ENCODE data around the gene FER1L5. TPM values are rescaled to one million over a fixed set of nuclear protein-coding genes. Genes with fewer than 3 reads are reported as not detected.
"Not testable (repeated sequence)": the region's sequence is repeated elsewhere in the genome, so short reads cannot be mapped to it uniquely, and the experiment has no call there.

Gene FER1L5
- total RNA-seq, 2 experiments from 2014 or later: not detected

- DNase-seq (no peak), ATAC-seq (no peak)
- POLR2A ChIA-PET: interaction anchor here (0.6 kb wide), 1 partner anchor 10 kb away, joined by 3 read pairs; no protein-coding TSS in a partner anchor
- CTCF ChIA-PET: no interaction called here
- Mint-ChIP-seq H3K4me3 (no peak overlapping the region), H3K36me3 (ENCODE audit: low read depth) (no peaks in the 10 kb centered on the region), H3K4me1 (ENCODE audit: low read depth) (no peaks in the 10 kb centered on the region), H3K27ac (no peak overlapping the region), H3K9me3 (no peaks in the 10 kb centered on the region), H3K27me3 (no peaks in the 10 kb centered on the region)
- intact Hi-C loops (cut with micrococcal nuclease): no loop called here
- TF ChIP-seq, protein P1, sequence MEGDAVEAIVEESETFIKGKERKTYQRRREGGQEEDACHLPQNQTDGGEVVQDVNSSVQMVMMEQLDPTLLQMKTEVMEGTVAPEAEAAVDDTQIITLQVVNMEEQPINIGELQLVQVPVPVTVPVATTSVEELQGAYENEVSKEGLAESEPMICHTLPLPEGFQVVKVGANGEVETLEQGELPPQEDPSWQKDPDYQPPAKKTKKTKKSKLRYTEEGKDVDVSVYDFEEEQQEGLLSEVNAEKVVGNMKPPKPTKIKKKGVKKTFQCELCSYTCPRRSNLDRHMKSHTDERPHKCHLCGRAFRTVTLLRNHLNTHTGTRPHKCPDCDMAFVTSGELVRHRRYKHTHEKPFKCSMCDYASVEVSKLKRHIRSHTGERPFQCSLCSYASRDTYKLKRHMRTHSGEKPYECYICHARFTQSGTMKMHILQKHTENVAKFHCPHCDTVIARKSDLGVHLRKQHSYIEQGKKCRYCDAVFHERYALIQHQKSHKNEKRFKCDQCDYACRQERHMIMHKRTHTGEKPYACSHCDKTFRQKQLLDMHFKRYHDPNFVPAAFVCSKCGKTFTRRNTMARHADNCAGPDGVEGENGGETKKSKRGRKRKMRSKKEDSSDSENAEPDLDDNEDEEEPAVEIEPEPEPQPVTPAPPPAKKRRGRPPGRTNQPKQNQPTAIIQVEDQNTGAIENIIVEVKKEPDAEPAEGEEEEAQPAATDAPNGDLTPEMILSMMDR (IDR thresholded peaks at IDR 0.05): no peak
These were observed 5.1 kb downstream of the FER1L5 start for GRCh38 chr2:96647681-96648080.

DNA sequence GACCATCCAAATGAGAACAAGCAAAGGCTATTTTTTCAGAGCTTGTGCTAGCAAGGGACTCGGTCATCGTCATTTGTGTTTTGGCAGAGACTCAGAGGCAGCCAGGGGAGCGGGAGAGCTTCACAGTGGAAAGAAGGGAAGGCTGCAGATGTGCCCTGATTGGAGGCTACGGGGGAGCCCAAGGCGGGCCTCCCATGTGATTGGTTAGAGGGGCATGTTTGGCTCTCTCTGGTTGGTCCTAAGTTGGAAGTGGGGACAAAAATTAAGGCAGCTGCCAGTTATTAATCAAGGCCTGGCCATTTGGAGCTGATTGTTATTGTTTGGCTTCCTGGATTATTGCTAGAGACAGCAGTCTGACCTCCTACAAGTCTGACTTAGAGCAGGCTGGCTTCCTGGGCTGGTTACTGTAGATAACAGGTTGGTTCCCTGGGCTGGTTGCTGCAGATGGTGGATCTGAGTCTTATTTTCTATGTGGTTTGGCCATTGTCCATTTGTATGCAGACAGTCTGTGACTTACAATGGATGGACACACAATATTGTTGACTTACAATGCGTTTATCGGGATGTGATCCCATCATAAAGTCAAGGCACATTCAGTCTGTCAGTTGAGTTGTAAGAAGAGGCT lies 5.9 kb downstream of the FER1L5 start:
- TF ChIP-seq, protein P1 (IDR thresholded peaks at IDR 0.05): no peak
- no peaks in the 10 kb centered on the region for H3K36me3 Mint-ChIP-seq (ENCODE audit: low read depth)
- CTCF ChIA-PET: no interaction called here
- intact Hi-C loops (cut with micrococcal nuclease): no loop called here
- POLR2A ChIA-PET: no interaction called here
- H3K9me3 Mint-ChIP-seq: no peaks in the 10 kb centered on the region
- H3K4me3 Mint-ChIP-seq: no peak overlapping the region
- no peak overlapping the region for H3K27ac Mint-ChIP-seq
- no peaks in the 10 kb centered on the region for H3K4me1 Mint-ChIP-seq (ENCODE audit: low read depth)
- no peak for DNase-seq
- ATAC-seq: no peak
- no peaks in the 10 kb centered on the region for H3K27me3 Mint-ChIP-seq

DNA sequence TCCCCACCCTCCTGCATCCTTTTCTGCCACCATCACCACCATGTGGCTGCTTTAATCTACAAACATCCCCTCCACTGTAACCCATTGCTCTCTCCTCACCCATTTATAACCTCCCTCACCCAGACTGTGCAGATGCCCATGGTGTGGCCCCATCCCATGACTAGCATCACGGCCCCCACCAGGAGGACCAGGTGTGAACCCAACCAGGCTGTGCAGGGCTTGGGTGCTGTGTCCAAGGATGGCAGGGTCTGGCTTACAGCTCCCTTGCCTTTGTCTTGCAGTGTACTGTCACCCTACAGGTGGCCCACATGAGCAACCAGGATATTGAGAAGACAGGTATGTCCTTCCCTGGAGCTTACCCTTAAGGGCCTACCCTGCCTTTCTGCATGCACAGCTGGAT lies 6.8 kb downstream of the FER1L5 start:
- TF ChIP-seq, protein P1 (IDR thresholded peaks at IDR 0.05): no peak
- no peak for ATAC-seq
- Mint-ChIP-seq H3K4me3 (no peak overlapping the region), H3K36me3 (ENCODE audit: low read depth) (no peaks in the 10 kb centered on the region), H3K27ac (no peak overlapping the region), H3K27me3 (no peaks in the 10 kb centered on the region), H3K4me1 (ENCODE audit: low read depth) (no peaks in the 10 kb centered on the region), H3K9me3 (no peaks in the 10 kb centered on the region)
- POLR2A ChIA-PET: no interaction called here
- intact Hi-C loops (cut with micrococcal nuclease): no loop called here
- CTCF ChIA-PET: interaction anchor here (1.7 kb wide), 1 partner anchor 9 kb away, joined by 5 read pairs; no protein-coding TSS in a partner anchor
- no peak for DNase-seq

- Mint-ChIP-seq H3K36me3 (ENCODE audit: low read depth) (no peaks in the 10 kb centered on the region), H3K27ac (no peak overlapping the region), H3K4me1 (ENCODE audit: low read depth) (no peaks in the 10 kb centered on the region), H3K9me3 (no peaks in the 10 kb centered on the region), H3K27me3 (no peaks in the 10 kb centered on the region), H3K4me3 (no peak overlapping the region)
- POLR2A ChIA-PET: interaction anchor here (1.9 kb wide), 1 partner anchor 13 kb away, joined by 6 read pairs; the partner anchor contains the start of gene KANSL3
- ATAC-seq: no peak
- no peak for DNase-seq
- CTCF ChIA-PET: no interaction called here
- TF ChIP-seq, protein P1 (IDR thresholded peaks at IDR 0.05): no peak
- intact Hi-C loops (cut with micrococcal nuclease): no loop called here
These were observed 9.2 kb downstream of the FER1L5 start for GRCh38 chr2:96651793-96652192.

- DNase-seq; H3K36me3 Mint-ChIP-seq (ENCODE audit: low read depth); H3K9me3 Mint-ChIP-seq; H3K27ac Mint-ChIP-seq; POLR2A ChIA-PET; H3K27me3 Mint-ChIP-seq; CTCF ChIA-PET; H3K4me3 Mint-ChIP-seq; ATAC-seq; H3K4me1 Mint-ChIP-seq (ENCODE audit: low read depth); intact Hi-C loops (cut with micrococcal nuclease): not testable (repeated sequence)
These were observed 12.2 kb downstream of the FER1L5 start for GRCh38 chr2:96654791-96655190.

Data from activated CD8-positive, alpha-beta T cell treated with anti-CD3 and anti-CD28 coated beads for 36 hours (primary cell).